H1 (cell line): ENCODE data around the gene ADSS1. TPM values are rescaled to one million over a fixed set of nuclear protein-coding genes. Genes with fewer than 3 reads are reported as not detected.

Experiments
- CTCF ChIA-PET: fragments of 300-600 bp; sonication (Branson Sonifier 250); formaldehyde crosslinking; loops from one replicate; lab custom pipeline; 2021; ENCODE audit not compliant: partially characterized antibody; lab: Charles Lee
- POLR2A ChIA-PET: fragments of 300-600 bp; sonication (Branson Sonifier 250); formaldehyde crosslinking; loops from one replicate; lab custom pipeline; 2021; ENCODE audit warnings: inconsistent platforms; ENCODE audit not compliant: partially characterized antibody; lab: Charles Lee
- DNase-seq, 2 experiments: peaks; one replicate each; pipeline versions ENCODE4 v3.0.0 to v3.0.0-alpha.2; 2010 to 2022; ENCODE audit warnings: low spot score in 2 of 2, low read depth in 1 of 2, mixed read lengths in 1 of 2
- FAIRE-seq: peaks from 2 replicates; lab custom pipeline; 2011; peaks lifted over from hg19 to GRCh38; lab: Jason Lieb, UNC
- H2AFZ ChIP-seq: 2 replicates; pipeline ENCODE4 v1.8.1; 2012; ENCODE audit warnings: low read length, inconsistent platforms
- H2AK5ac ChIP-seq: 2 replicates; pipeline ENCODE4 v1.6.1; 2013; ENCODE audit warnings: low read depth, low read length
- H2BK120ac ChIP-seq: replicated peaks from 2 replicates; pipeline ENCODE3; 2013; ENCODE audit warnings: low read depth, low read length, inconsistent platforms
- H2BK12ac ChIP-seq: 2 replicates; pipeline ENCODE4 v1.6.1; 2013; ENCODE audit warnings: low read depth, low read length
- H2BK15ac ChIP-seq: 2 replicates; pipeline ENCODE4 v1.6.1; 2013; ENCODE audit warnings: low read length
- H2BK20ac ChIP-seq: 2 replicates; pipeline ENCODE4 v1.6.1; 2013; ENCODE audit warnings: low read length
- H2BK5ac ChIP-seq: 2 replicates; pipeline ENCODE4 v1.6.1; 2013; ENCODE audit warnings: low read depth, low read length
- H3K14ac ChIP-seq: 2 replicates; pipeline ENCODE4 v1.6.1; 2013; ENCODE audit warnings: inconsistent platforms; ENCODE audit not compliant: insufficient read length
- H3K18ac ChIP-seq: 2 replicates; pipeline ENCODE4 v1.6.1; 2013; ENCODE audit warnings: low read length; ENCODE audit errors: extremely low read depth
- H3K23ac ChIP-seq: 2 replicates; pipeline ENCODE4 v1.6.1; 2013; ENCODE audit warnings: inconsistent platforms; ENCODE audit not compliant: insufficient read length
- H3K23me2 ChIP-seq: 2 replicates; pipeline ENCODE4 v1.6.1; 2013; ENCODE audit warnings: low read depth, low read length
- H3K27ac ChIP-seq: 2 replicates; pipeline ENCODE4 v1.6.1; 2011; ENCODE audit warnings: low read depth, low read length, inconsistent platforms
- H3K27me3 ChIP-seq, 4 experiments: replicated peaks in 1 of 4; 1 replicate in 1 of 4; 2 replicates in 3 of 4; pipeline versions ENCODE4 v1.6.1 to v1.8.1; 2011 to 2013; ENCODE audit warnings: low read length in 3 of 4, mild to moderate bottlenecking in 3 of 4, inconsistent platforms in 2 of 4, mixed read lengths in 2 of 4, moderate library complexity in 1 of 4; ENCODE audit not compliant: control insufficient read depth in 3 of 4, insufficient read depth in 3 of 4; ENCODE audit errors: extremely low read depth in 1 of 4
- H3K36me3 ChIP-seq, 4 experiments: 2 replicates each; pipeline versions ENCODE4 v1.6.1 to v1.8.1; 2011 to 2013; ENCODE audit warnings: mild to moderate bottlenecking in 4 of 4, low read length in 3 of 4, moderate library complexity in 2 of 4, control low read depth in 1 of 4, inconsistent platforms in 1 of 4; ENCODE audit not compliant: insufficient read depth in 4 of 4, control insufficient read depth in 2 of 4
- H3K4ac ChIP-seq: replicated peaks from 2 replicates; pipeline ENCODE3; 2013; ENCODE audit warnings: low read length, low read depth, mixed read lengths, inconsistent platforms; ENCODE audit not compliant: insufficient read length
- H3K4me1 ChIP-seq, 4 experiments: replicated peaks in 1 of 4; 1 replicate in 1 of 4; 2 replicates in 3 of 4; pipeline versions ENCODE4 v1.6.1 to v1.8.1; 2011 to 2013; ENCODE audit warnings: low read length in 3 of 4, inconsistent platforms in 2 of 4, mixed read lengths in 1 of 4; ENCODE audit not compliant: insufficient read depth in 4 of 4, control insufficient read depth in 3 of 4
- H3K4me2 ChIP-seq, 2 experiments: 2 replicates each; pipeline versions ENCODE4 v1.6.1 to v1.8.1; 2011 to 2013; ENCODE audit warnings: low read depth in 2 of 2, low read length in 2 of 2, control low read depth in 1 of 2, inconsistent platforms in 1 of 2, mild to moderate bottlenecking in 1 of 2; ENCODE audit not compliant: insufficient read depth in 1 of 2
- H3K4me3 ChIP-seq, 4 experiments: fragments of 200-600, 300-600 bp in 1 of 4; sonication (generic), shearing (Covaris generic), sonication (Bioruptor Twin) in 1 of 4; 2 replicates each; pipeline versions ENCODE4 v1.5.1 to v1.8.1; 2011 to 2016; ENCODE audit warnings: low read length in 4 of 4, low read depth in 3 of 4, control low read depth in 2 of 4, inconsistent platforms in 2 of 4, mild to moderate bottlenecking in 2 of 4, mixed read lengths in 1 of 4, moderate library complexity in 1 of 4; ENCODE audit not compliant: insufficient read depth in 2 of 4; ENCODE audit errors: extremely low read depth in 1 of 4
- H3K56ac ChIP-seq: replicated peaks from 2 replicates; pipeline ENCODE3; 2013; ENCODE audit warnings: low read depth, mild to moderate bottlenecking, mixed read lengths, low read length, inconsistent platforms; ENCODE audit not compliant: insufficient read length
- H3K79me1 ChIP-seq: 2 replicates; pipeline ENCODE4 v1.6.1; 2013; ENCODE audit warnings: low read depth, low read length, control low read depth
- H3K79me2 ChIP-seq, 2 experiments: 2 replicates each; pipeline versions ENCODE4 v1.6.1 to v1.8.1; 2012 to 2013; ENCODE audit warnings: low read length in 2 of 2, mild to moderate bottlenecking in 2 of 2, inconsistent platforms in 1 of 2; ENCODE audit not compliant: insufficient read depth in 2 of 2, control insufficient read depth in 1 of 2
- H3K9ac ChIP-seq, 4 experiments: replicated peaks in 1 of 4; 1 replicate in 1 of 4; 2 replicates in 3 of 4; pipeline versions ENCODE4 v1.6.1 to v1.8.1; 2011 to 2013; ENCODE audit warnings: low read depth in 3 of 4, low read length in 3 of 4, control low read depth in 2 of 4, mild to moderate bottlenecking in 2 of 4, moderate library complexity in 2 of 4, inconsistent platforms in 1 of 4; ENCODE audit errors: extremely low read depth in 1 of 4
- H3K9me3 ChIP-seq, 2 experiments: 2 replicates each; pipeline versions ENCODE4 v1.6.1 to v1.8.1; 2012 to 2013; ENCODE audit warnings: mild to moderate bottlenecking in 2 of 2, moderate library complexity in 2 of 2, control low read depth in 1 of 2, inconsistent platforms in 1 of 2, low read depth in 1 of 2, low read length in 1 of 2, mixed read lengths in 1 of 2; ENCODE audit not compliant: insufficient read depth in 2 of 2
- H4K20me1 ChIP-seq, 2 experiments: replicated peaks in 1 of 2; 2 replicates each; pipeline versions ENCODE3 to v1.8.1; 2011 to 2013; ENCODE audit warnings: inconsistent platforms in 2 of 2, low read length in 2 of 2, mild to moderate bottlenecking in 1 of 2; ENCODE audit not compliant: insufficient read depth in 2 of 2, control insufficient read depth in 1 of 2
- H4K5ac ChIP-seq: 2 replicates; pipeline ENCODE4 v1.6.1; 2013; ENCODE audit warnings: low read length, low read depth, mixed read lengths, inconsistent platforms; ENCODE audit not compliant: insufficient read length
- H4K8ac ChIP-seq: 2 replicates; pipeline ENCODE4 v1.8.0; 2013; ENCODE audit warnings: mild to moderate bottlenecking, moderate library complexity, low read length, inconsistent platforms; ENCODE audit not compliant: insufficient read depth; ENCODE audit errors: extremely low read depth
- H4K91ac ChIP-seq: replicated peaks from 2 replicates; pipeline ENCODE3; 2013; ENCODE audit warnings: low read length, mixed read lengths, inconsistent platforms; ENCODE audit not compliant: insufficient read length
- CBX5 ChIP-seq: fragments of 300-800, 300-1000 bp; sonication (generic); IDR thresholded peaks from 2 replicates; pipeline ENCODE4 v1.7.1; 2016; ENCODE audit warnings: antibody characterized with exemption, low read length, low read depth
- CREB1 ChIP-seq: IDR thresholded peaks from 2 replicates; pipeline ENCODE4 v1.6.1; 2012; ENCODE audit warnings: inconsistent platforms
- E2F6 ChIP-seq: IDR thresholded peaks from 2 replicates; pipeline ENCODE4 v1.6.1; 2012; ENCODE audit warnings: inconsistent platforms
- EP300 ChIP-seq, 2 experiments: IDR thresholded peaks; 1 replicate in 1 of 2; 2 replicates in 1 of 2; pipeline ENCODE4 v1.6.1; 2011 to 2012; ENCODE audit warnings: low read depth in 2 of 2, low read length in 2 of 2, mild to moderate bottlenecking in 2 of 2, borderline replicate concordance in 1 of 2, inconsistent platforms in 1 of 2, moderate library complexity in 1 of 2
- GABPA ChIP-seq: IDR thresholded peaks from 2 replicates; pipeline ENCODE4 v1.6.1; 2011; ENCODE audit warnings: mild to moderate bottlenecking, low read length, moderate library complexity, borderline replicate concordance; ENCODE audit not compliant: insufficient read depth
- JUND ChIP-seq: IDR thresholded peaks from 2 replicates; pipeline ENCODE4 v1.6.1; 2011; ENCODE audit warnings: mild to moderate bottlenecking, improper control_type of control experiment, low read length
- MAX ChIP-seq: IDR thresholded peaks from 2 replicates; pipeline ENCODE4 v1.6.1; 2012; ENCODE audit warnings: inconsistent platforms
- NRF1 ChIP-seq: IDR thresholded peaks from 2 replicates; pipeline ENCODE4 v1.6.1; 2011; ENCODE audit warnings: mild to moderate bottlenecking, low read depth, low read length, improper control_type of control experiment
- RBBP5 ChIP-seq: IDR thresholded peaks from 2 replicates; pipeline ENCODE4 v1.7.1; 2012; ENCODE audit warnings: low read depth, mild to moderate bottlenecking, inconsistent platforms, low read length, moderate library complexity, borderline replicate concordance
- ZNF274 ChIP-seq: IDR thresholded peaks from 2 replicates; pipeline ENCODE4 v1.7.0; 2012; ENCODE audit warnings: low read length, borderline replicate concordance; ENCODE audit errors: extremely low read depth
- WGBS, 2 experiments: shearing (Covaris generic) in 1 of 2; methylation state at CpG; one replicate each; pipeline versions ENCODE4 v1.1.6 to v1.1.7; 2013 to 2015; ENCODE audit warnings: low lambda C conversion rate in 2 of 2, mixed read lengths in 2 of 2, inconsistent platforms in 1 of 2, low coverage in 1 of 2, missing lambda C conversion rate in 1 of 2; ENCODE audit not compliant: insufficient replicate concordance in 2 of 2, insufficient coverage in 1 of 2, insufficient read length in 1 of 2; ENCODE audit errors: extremely low coverage in 1 of 2, missing lambda C conversion rate in 1 of 2; 5-methylcytosine and 5-hydroxymethylcytosine counted together
- polyA plus RNA-seq, 7 experiments: library from polyadenylated mRNA; depleted of rRNA in 3 of 7; stranded (reverse) in 5 of 7; unstranded in 2 of 7; fragments of >200 nt in 5 of 7; fragments of 200-250 nt in 2 of 7; gene quantifications; 1 replicate in 5 of 7; 2 replicates in 1 of 7; 4 replicates in 1 of 7; pipeline versions ENCODE4 v1.2.1 to v1.2.3, GENCODE V29; 2011 to 2013; ENCODE audit warnings: missing spikeins in 2 of 7, mixed read lengths in 2 of 7
- total RNA-seq: library from RNA; stranded (reverse); fragmentation: NEBNext Ultra II Directional; extraction: Animal tissue kit (Norgen Biotek cat#: 25700); gene quantifications from 2 replicates; pipeline ENCODE4 v1.2.1, GENCODE V29; 2021

Gene ADSS1
- total and polyA plus RNA-seq, 2 of the 8 experiments (the other 6 are each of a cell fraction or from before 2014, with no cell fraction given): 7.1 to 7.9 TPM

GRCh38 chr14:104708606-104709268 lies 15.3 kb upstream of the ADSS1 start:
- Histone ChIP-seq H3K4ac (no peak overlapping the region), H3K79me1 (no peaks in the 10 kb centered on the region; the same call in 1 of the 2 replicates), H3K23ac (no peak overlapping the region), H4K5ac (no peak overlapping the region), H2BK5ac (peak overlapping the region; percentile 60; the same call in 1 of the 2 replicates), H3K14ac (no peak overlapping the region), H2BK15ac (no peak overlapping the region), H3K23me2 (no peaks in the 10 kb centered on the region), H2AK5ac (no peak overlapping the region), H4K8ac (no peak overlapping the region; the same call in 1 of the 2 replicates), H3K4me2 (no peak overlapping the region), H3K56ac (no peak overlapping the region), H3K4me3 (no peak overlapping the region), H2BK12ac (no peak overlapping the region), H3K36me3 (peaks cover 4 to 45% (median 13%) of the 10 kb centered on the region in 4 experiments; a peak in 6 of 8 replicates), H3K9ac (no peak overlapping the region), H4K20me1 (peaks cover 0 to 20% of the 10 kb centered on the region in 2 experiments), H3K79me2 (no peaks in the 10 kb centered on the region), H3K18ac (no peak overlapping the region), H2AFZ (no peak overlapping the region), H2BK20ac (no peak overlapping the region), H3K4me1 (peaks cover 0 to 15% (median 13%) of the 10 kb centered on the region in 4 experiments; a peak in 5 of 7 replicates), H3K9me3 (peaks cover 6 to 8% of the 10 kb centered on the region in 2 experiments), H2BK120ac (no peak overlapping the region), H4K91ac (no peak overlapping the region), H3K27me3 (no peaks in the 10 kb centered on the region), H3K27ac (no peak overlapping the region)
- ChIA-PET CTCF (interaction anchor here (0.6 to 3.8 kb wide), 24 partner anchors 9 to 425 kb away, joined by 3 to 17 read pairs (median 5); partner anchors contain the start of gene ADSS1), POLR2A (interaction anchor here (0.6 to 1.5 kb wide), 6 partner anchors 13 to 50 kb away, joined by 3 to 6 read pairs (median 3); no protein-coding TSS in a partner anchor)
- peak; percentile 54 to 96 for DNase-seq
- 62% methylated on average over 20 of the region's 20 CpGs; no CpG with 5 or more reads in 1 of the 2 experiments for WGBS, 2 experiments
- peak; percentile 66 for FAIRE-seq
- TF ChIP-seq CREB1 (no peak), NRF1 (no peak), EP300 (IDR thresholded peaks at IDR 0.05; ENCODE audit: borderline replicate concordance in 1 of 2, low read depth in 2 of 2, low read length in 2 of 2) (peak in 1 of 2 experiments; percentile 14; a peak in 1 of 3 replicates), JUND (no peak), ZNF274 (no peak), RBBP5 (no peak), E2F6 (no peak), CBX5 (no peak), MAX (peak; percentile 41; the same call in 1 of the 2 replicates), GABPA (peak; percentile 75; the same call in 1 of the 2 replicates)
